HepG2 (cell line): Measurements from ENCODE around the gene CDH13. TPM values are rescaled to one million over a fixed set of nuclear protein-coding genes. Genes with fewer than 3 reads are reported as not detected.

Experiments
- ATAC-seq: fragments of 200-7000 bp; cut with Tn5 transposase; 3 replicates; pipeline ENCODE4 v1.9.1; 2020; ENCODE audit warnings: mild to moderate bottlenecking, moderate library complexity
- BruUV-seq: library from RNA; stranded (reverse); fragments of 400-500 nt; replicated peaks from 2 replicates; lab custom pipeline; 2021; lab: Mats Ljungman, UMichigan
- CTCF ChIA-PET: fragments of 300-600 bp; formaldehyde crosslinking; extraction: SDS; loops from one replicate; lab custom pipeline; 2021; ENCODE audit warnings: low total read pairs, inconsistent platforms, low intra/inter-chr PET ratio; lab: Yijun Ruan, JAX
- POLR2A ChIA-PET: fragments of 350-600 bp; sonication (Branson Sonifier 250); formaldehyde crosslinking; loops from one replicate; lab custom pipeline; 2020; ENCODE audit warnings: antibody characterized with exemption, inconsistent platforms; lab: Yijun Ruan, JAX
- DNase-seq: peaks from one replicate; pipeline ENCODE4 v3.0.0-alpha.2; 2015; ENCODE audit warnings: low spot score
- FAIRE-seq: peaks from 3 replicates; lab custom pipeline; 2011; peaks lifted over from hg19 to GRCh38; lab: Jason Lieb, UNC
- H2AFZ ChIP-seq: one replicate; pipeline ENCODE4 v1.6.1; 2011; ENCODE audit warnings: low read length, inconsistent platforms
- H3K27ac ChIP-seq: fragments of 300-600 bp; 3 replicates; pipeline ENCODE4 v1.8.0; 2011; ENCODE audit warnings: mixed run types, mild to moderate bottlenecking, mixed read lengths, low read length, inconsistent platforms; ENCODE audit not compliant: insufficient read depth; ENCODE audit errors: extremely low read length
- H3K27me3 ChIP-seq, 2 experiments: fragments of 200-600 bp in 1 of 2; 2 replicates in 1 of 2; 3 replicates in 1 of 2; pipeline versions ENCODE4 v1.6.0 to v1.8.0; 2011; ENCODE audit warnings: low read length in 2 of 2, mild to moderate bottlenecking in 2 of 2, moderate library complexity in 2 of 2, inconsistent platforms in 1 of 2; ENCODE audit not compliant: insufficient read depth in 2 of 2, control insufficient read depth in 1 of 2
- H3K36me3 ChIP-seq, 2 experiments: fragments of 200-600 bp in 1 of 2; replicated peaks in 1 of 2; 2 replicates in 1 of 2; 3 replicates in 1 of 2; pipeline versions ENCODE4 v1.5.1 to v1.8.0; 2011; ENCODE audit warnings: low read length in 2 of 2, inconsistent platforms in 1 of 2; ENCODE audit not compliant: insufficient read depth in 2 of 2, control insufficient read depth in 1 of 2
- H3K4me1 ChIP-seq: 2 replicates; pipeline ENCODE4 v1.5.1; 2012; ENCODE audit warnings: low read length, inconsistent platforms; ENCODE audit not compliant: insufficient read depth
- H3K4me2 ChIP-seq: 2 replicates; pipeline ENCODE4 v1.6.0; 2011; ENCODE audit warnings: low read depth, low read length, inconsistent platforms
- H3K4me3 ChIP-seq, 3 experiments: fragments of 200-600 bp in 1 of 3; sonication (generic), shearing (Covaris generic) in 1 of 3; replicated peaks in 1 of 3; 2 replicates each; pipeline ENCODE4 v1.5.1; 2011 to 2016; ENCODE audit warnings: low read length in 3 of 3, inconsistent platforms in 2 of 3, low read depth in 2 of 3, mild to moderate bottlenecking in 2 of 3, control low read depth in 1 of 3, mixed read lengths in 1 of 3; ENCODE audit not compliant: insufficient read depth in 1 of 3
- H3K79me2 ChIP-seq: one replicate; pipeline ENCODE4 v1.6.1; 2011; ENCODE audit warnings: low read length, inconsistent platforms; ENCODE audit not compliant: insufficient read depth
- H3K9ac ChIP-seq: 2 replicates; pipeline ENCODE4 v1.6.0; 2011; ENCODE audit warnings: mild to moderate bottlenecking, low read depth, low read length, inconsistent platforms; ENCODE audit not compliant: insufficient read depth
- H3K9me3 ChIP-seq: 2 replicates; pipeline ENCODE4 v1.5.1; 2012; ENCODE audit warnings: mild to moderate bottlenecking, low read length
- H4K20me1 ChIP-seq: 2 replicates; pipeline ENCODE4 v1.6.0; 2011; ENCODE audit warnings: inconsistent platforms, mild to moderate bottlenecking, low read length, moderate library complexity; ENCODE audit not compliant: insufficient read depth
- BRF2 ChIP-seq: sonication (generic); formaldehyde crosslinking; IDR thresholded peaks from 2 replicates; pipeline ENCODE4 v1.8.1; 2022; ENCODE audit warnings: mild to moderate bottlenecking, missing genetic modification reagents
- E2F2 ChIP-seq: sonication (generic); formaldehyde crosslinking; IDR thresholded peaks from 2 replicates; pipeline ENCODE4 v1.4.0; 2020; ENCODE audit warnings: missing genetic modification reagents, borderline replicate concordance
- ETV6 ChIP-seq: sonication (generic); formaldehyde crosslinking; conservative IDR thresholded peaks from 2 replicates; pipeline ENCODE4 v1.4.0; 2020; ENCODE audit warnings: missing genetic modification reagents
- HNF4A ChIP-seq: sonication (generic); formaldehyde crosslinking; IDR thresholded peaks from 2 replicates; pipeline ENCODE4 v1.4.0; 2020; ENCODE audit warnings: missing genetic modification reagents
- KMT2A ChIP-seq: sonication (generic); formaldehyde crosslinking; IDR thresholded peaks from 2 replicates; pipeline ENCODE4 v1.4.0; 2020; ENCODE audit warnings: missing genetic modification reagents
- RBFOX2 ChIP-seq: fragments of 200-400 bp; formaldehyde crosslinking; IDR thresholded peaks from 2 replicates; pipeline ENCODE4 v1.6.1; 2017; ENCODE audit warnings: low read depth, mild to moderate bottlenecking, low read length
- RFX3 ChIP-seq: IDR thresholded peaks from 2 replicates; pipeline ENCODE4 v1.6.1; 2016; ENCODE audit warnings: missing biosample characterization, missing genetic modification reagents
- RXRB ChIP-seq: IDR thresholded peaks from 2 replicates; pipeline ENCODE4 v1.6.1; 2016; ENCODE audit warnings: borderline replicate concordance, missing genetic modification reagents, missing compliant biosample characterization
- SNAPC5 ChIP-seq: sonication (generic); formaldehyde crosslinking; IDR thresholded peaks from 2 replicates; pipeline ENCODE4 v1.8.1; 2023; ENCODE audit warnings: mild to moderate bottlenecking, missing genetic modification reagents, borderline replicate concordance
- USF2 ChIP-seq, 2 experiments: sonication (generic) in 1 of 2; formaldehyde crosslinking in 1 of 2; IDR thresholded peaks; 2 replicates each; pipeline versions ENCODE4 v1.5.1 to v1.6.1; 2011 to 2020; ENCODE audit warnings: borderline replicate concordance in 1 of 2, low read depth in 1 of 2, low read length in 1 of 2, mild to moderate bottlenecking in 1 of 2, missing genetic modification reagents in 1 of 2, moderate library complexity in 1 of 2
- ZBTB49 ChIP-seq: sonication (generic); formaldehyde crosslinking; IDR thresholded peaks from 2 replicates; pipeline ENCODE4 v1.4.0; 2020; ENCODE audit warnings: missing genetic modification reagents, borderline replicate concordance
- ZFP41 ChIP-seq: sonication (generic); formaldehyde crosslinking; IDR thresholded peaks from 2 replicates; pipeline ENCODE4 v1.4.0; 2020; ENCODE audit warnings: mild to moderate bottlenecking, missing genetic modification reagents, borderline replicate concordance
- ZNF44 ChIP-seq: sonication (generic); formaldehyde crosslinking; IDR thresholded peaks from 2 replicates; pipeline ENCODE4 v1.5.1; 2020; ENCODE audit warnings: mild to moderate bottlenecking, missing genetic modification reagents
- ZNF691 ChIP-seq: sonication (generic); formaldehyde crosslinking; IDR thresholded peaks from 2 replicates; pipeline ENCODE4 v1.4.0; 2020; ENCODE audit warnings: missing genetic modification reagents, low read depth, mild to moderate bottlenecking, borderline replicate concordance
- WGBS: methylation state at CpG from one replicate; pipeline ENCODE4 v1.1.6; 2017; ENCODE audit warnings: low lambda C conversion rate; 5-methylcytosine and 5-hydroxymethylcytosine counted together
- in situ Hi-C: cut with HindIII; loops from 2 replicates; pipeline ENCODE4 v1.10.0; 2017; ENCODE audit warnings: low pct_unique_long_range_greater_than_20kb; ENCODE audit not compliant: extremely low pct_ligation_motif_present
- intact Hi-C: fragments of 100-400 bp; cut with micrococcal nuclease; formaldehyde crosslinking; loops from one replicate; pipeline ENCODE4 v1.10.0; 2022; ENCODE audit not compliant: unreplicated experiment
- polyA plus RNA-seq, 8 experiments: library from polyadenylated mRNA; depleted of rRNA in 3 of 8; stranded (reverse) in 7 of 8; unstranded in 1 of 8; fragments of >200 nt; fragmentation: Illumina TruSeq in 4 of 8; extraction: Trizol in 4 of 8; gene quantifications; 2 replicates each; pipeline versions ENCODE4 v1.2.1 to v1.2.3, GENCODE V29; 2011 to 2016; ENCODE audit warnings: low read depth in 4 of 8, missing spikeins in 1 of 8, mixed read lengths in 1 of 8; ENCODE audit not compliant: insufficient read depth in 1 of 8
- total RNA-seq, 5 experiments: library from RNA; depleted of rRNA; stranded (reverse); fragments of >200 nt; fragmentation: Illumina TruSeq; extraction: Trizol; gene quantifications; 2 replicates each; pipeline ENCODE4 v1.2.3, GENCODE V29; 2016; ENCODE audit warnings: low read depth in 1 of 5
- TF ChIP-seq, protein P1 (sequence below): sonication (generic); formaldehyde crosslinking; IDR thresholded peaks from 2 replicates; pipeline ENCODE4 v1.5.1; 2020; ENCODE audit warnings: mild to moderate bottlenecking, missing genetic modification reagents, moderate library complexity

Gene CDH13
- total and polyA plus RNA-seq, 2 of the 13 experiments (the other 11 are each of a cell fraction or from before 2014, with no cell fraction given): not detected

DNA sequence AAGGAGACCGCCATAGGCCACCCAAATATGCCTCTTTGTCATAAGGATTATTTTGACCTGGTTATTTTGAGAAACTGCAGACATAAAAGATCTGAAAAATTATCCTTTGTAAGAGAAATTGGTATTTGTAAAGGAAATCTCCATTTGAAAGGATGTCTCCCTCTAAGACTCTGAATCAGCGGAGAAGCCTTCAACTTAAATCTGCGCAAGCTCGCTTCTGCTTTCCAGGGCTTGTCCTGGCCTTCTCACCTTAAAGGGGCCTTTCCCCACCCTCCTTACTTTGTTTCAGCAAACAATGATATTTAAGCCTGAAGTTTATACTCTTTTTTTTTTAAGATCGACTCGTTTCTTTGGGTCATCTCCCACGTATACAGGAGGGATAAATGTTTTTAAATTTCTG is 1215.5 kb downstream of the CDH13 start:
- FAIRE-seq: no peak
- Histone ChIP-seq H3K79me2 (no peaks in the 10 kb centered on the region), H3K4me3 (no peak overlapping the region), H3K36me3 (no peaks in the 10 kb centered on the region), H3K4me2 (no peak overlapping the region), H3K9ac (no peak overlapping the region), H2AFZ (no peak overlapping the region), H3K9me3 (no peaks in the 10 kb centered on the region), H4K20me1 (no peaks in the 10 kb centered on the region), H3K4me1 (no peaks in the 10 kb centered on the region), H3K27ac (no peak overlapping the region), H3K27me3 (peaks cover 3 to 47% of the 10 kb centered on the region in 2 experiments; a peak in 3 of 5 replicates)
- POLR2A ChIA-PET: no interaction called here
- WGBS: 43% methylated on average over 7 of the region's 7 CpGs
- CTCF ChIA-PET: no interaction called here
- in situ Hi-C loops: no loop called here
- DNase-seq: no peak
- intact Hi-C loops: no loop called here
- BruUV-seq: no TSS peak
- ATAC-seq: no peak
- TF ChIP-seq USF2 (IDR thresholded peaks at IDR 0.05; ENCODE audit: low read depth, low read length): no peak
- no peak for TF ChIP-seq USF2 (CRISPR knock-in tag; IDR thresholded peaks at IDR 0.05; ENCODE audit: borderline replicate concordance)
- no peak for TF ChIP-seq SNAPC5 (CRISPR knock-in tag)
- TF ChIP-seq ZNF44 (CRISPR knock-in tag): no peak
- TF ChIP-seq BRF2: no peak
- no peak for TF ChIP-seq RFX3
- TF ChIP-seq, protein P1, sequence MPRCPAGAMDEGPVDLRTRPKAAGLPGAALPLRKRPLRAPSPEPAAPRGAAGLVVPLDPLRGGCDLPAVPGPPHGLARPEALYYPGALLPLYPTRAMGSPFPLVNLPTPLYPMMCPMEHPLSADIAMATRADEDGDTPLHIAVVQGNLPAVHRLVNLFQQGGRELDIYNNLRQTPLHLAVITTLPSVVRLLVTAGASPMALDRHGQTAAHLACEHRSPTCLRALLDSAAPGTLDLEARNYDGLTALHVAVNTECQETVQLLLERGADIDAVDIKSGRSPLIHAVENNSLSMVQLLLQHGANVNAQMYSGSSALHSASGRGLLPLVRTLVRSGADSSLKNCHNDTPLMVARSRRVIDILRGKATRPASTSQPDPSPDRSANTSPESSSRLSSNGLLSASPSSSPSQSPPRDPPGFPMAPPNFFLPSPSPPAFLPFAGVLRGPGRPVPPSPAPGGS: no peak
- TF ChIP-seq ZFP41 (CRISPR knock-in tag): no peak
- TF ChIP-seq RXRB (CRISPR knock-in tag): no peak
- no peak for TF ChIP-seq HNF4A (CRISPR knock-in tag)
- TF ChIP-seq E2F2 (CRISPR knock-in tag): no peak
- no peak for TF ChIP-seq ETV6 (CRISPR knock-in tag)
- no peak for TF ChIP-seq ZBTB49
- TF ChIP-seq RBFOX2: no peak
- TF ChIP-seq ZNF691 (CRISPR knock-in tag): no peak
- TF ChIP-seq KMT2A (CRISPR knock-in tag): no peak
